GM21423 (cell line): ENCODE results near the gene FAM163A.

ENCODE experiments used
- ATAC-seq: cut with Tn5 transposase; IDR thresholded peaks from one replicate; pipeline ENCODE4 v1.9.1; 2021; ENCODE audit warnings: mild to moderate bottlenecking, moderate library complexity; ENCODE audit not compliant: unreplicated experiment

Gene FAM163A

GRCh38 chr1:179812501-179813292, 69.6 kb downstream of the FAM163A start:
- no peak for ATAC-seq

GRCh38 chr1:179813626-179814545, 70.8 kb downstream of the FAM163A start:
- ATAC-seq = no peak

GRCh38 chr1:179814546-179814838, 71.4 kb downstream of the FAM163A start:
- ATAC-seq = no peak

- no peak for ATAC-seq
Measured at GRCh38 chr1:179815641-179816040, 72.5 kb downstream of the FAM163A start.

GRCh38 chr1:179816196-179816960, 73.3 kb downstream of the FAM163A start:
- no peak for ATAC-seq

- ATAC-seq = no peak
Measured at GRCh38 chr1:179817056-179817455, 74.0 kb downstream of the FAM163A start.

- no peak for ATAC-seq
Measured at GRCh38 chr1:179817789-179818188, 74.7 kb downstream of the FAM163A start.

- no peak for ATAC-seq
Measured at GRCh38 chr1:179818260-179818659, 75.2 kb downstream of the FAM163A start.

GRCh38 chr1:179818743-179819173, 75.7 kb downstream of the FAM163A start:
- no peak for ATAC-seq

- no peak for ATAC-seq
Measured at GRCh38 chr1:179820226-179820970, 77.3 kb downstream of the FAM163A start.

- no peak for ATAC-seq
Measured at GRCh38 chr1:179821524-179821923, 78.4 kb downstream of the FAM163A start.

- no peak for ATAC-seq
Measured at GRCh38 chr1:179822065-179822464, 79.0 kb downstream of the FAM163A start.

GRCh38 chr1:179823693-179824092, 80.6 kb downstream of the FAM163A start:
- no peak for ATAC-seq

GRCh38 chr1:179824265-179824664, 81.2 kb downstream of the FAM163A start:
- ATAC-seq = no peak

- no peak for ATAC-seq
Measured at GRCh38 chr1:179825206-179825605, 82.1 kb downstream of the FAM163A start.

- no peak for ATAC-seq
Measured at GRCh38 chr1:179825798-179826460, 82.8 kb downstream of the FAM163A start.

GRCh38 chr1:179826626-179827280, 83.7 kb downstream of the FAM163A start:
- ATAC-seq = no peak

- ATAC-seq = no peak
Measured at GRCh38 chr1:179828554-179829110, 85.5 kb downstream of the FAM163A start.

- no peak for ATAC-seq
Measured at GRCh38 chr1:179831225-179831624, 88.1 kb downstream of the FAM163A start.
